Body of pancreas (tissue), 4 donors: Measurements from ENCODE around the gene KRT80. TPM values are rescaled to one million over a fixed set of nuclear protein-coding genes. Genes with fewer than 3 reads are reported as not detected.

Experiments used
- ATAC-seq: fragments of 150-250 bp; one replicate; pipeline ENCODE4 v1.9.1; 2016
- DNase-seq, 4 donors: peaks; one replicate each; pipeline ENCODE4 v3.0.0-alpha.2; 2019
- H3K27ac ChIP-seq, 4 donors: fragments of 200-600 bp; sonication (generic); 1 replicate in 3 of 4; 2 replicates in 1 of 4; pipeline versions ENCODE4 v1.5.1 to v1.6.1; 2016 to 2019; ENCODE audit warnings: mild to moderate bottlenecking in 1 of 4, mixed read lengths in 1 of 4, moderate library complexity in 1 of 4
- H3K27me3 ChIP-seq, 2 donors: fragments of 200-600 bp; sonication (generic); one replicate each; pipeline ENCODE4 v1.6.0; 2016; ENCODE audit warnings: mild to moderate bottlenecking in 1 of 2
- H3K36me3 ChIP-seq, 2 donors: fragments of 200-600 bp; sonication (generic); replicated peaks in 1 of 2; 2 replicates each; pipeline ENCODE4 v1.5.1; 2016; ENCODE audit warnings: low read depth in 2 of 2; ENCODE audit not compliant: insufficient read depth in 1 of 2
- H3K4me1 ChIP-seq: fragments of 200-600 bp; sonication (generic); one replicate; pipeline ENCODE4 v1.6.0; 2016
- H3K4me3 ChIP-seq, 2 donors: fragments of 200-600 bp; sonication (generic); 1 replicate in 1 of 2; 2 replicates in 1 of 2; pipeline ENCODE4 v1.5.1; 2016 to 2019
- H3K9me3 ChIP-seq, 3 donors: fragments of 200-600 bp; sonication (generic); 1 replicate in 2 of 3; 2 replicates in 1 of 3; pipeline ENCODE4 v1.5.1; 2016
- POLR2A ChIP-seq, 3 donors: fragments of 450-650 bp; IDR thresholded peaks; one replicate each; pipeline ENCODE4 v1.6.1; 2016; ENCODE audit warnings: antibody characterized with exemption in 3 of 3, mild to moderate bottlenecking in 2 of 3
- WGBS, 2 donors: methylation state at CpG; one replicate each; pipeline ENCODE4 v1.1.5; 2017; 5-methylcytosine and 5-hydroxymethylcytosine counted together
- intact Hi-C: fragments of 100-400 bp; cut with DNase I; formaldehyde crosslinking; loops from one replicate; pipeline ENCODE4 v1.15.1; 2023
- total RNA-seq, 2 donors: library from RNA; depleted of rRNA; stranded (reverse); fragments of >200 nt; gene quantifications; one replicate each; pipeline ENCODE4 v1.1.0, GENCODE V29; 2016
- TF ChIP-seq, protein P1 (sequence below), 7 experiments: fragments of 450-650 bp in 4 of 7; fragments of 200-600 bp in 3 of 7; sonication (generic) in 3 of 7; IDR thresholded peaks; one replicate each; pipeline ENCODE4 v1.5.1; 2016 to 2019; ENCODE audit warnings: antibody characterized with exemption in 7 of 7

Gene KRT80
- total RNA-seq, 2 donors from 2014 or later, result 10.2 to 11.9 TPM

DNA sequence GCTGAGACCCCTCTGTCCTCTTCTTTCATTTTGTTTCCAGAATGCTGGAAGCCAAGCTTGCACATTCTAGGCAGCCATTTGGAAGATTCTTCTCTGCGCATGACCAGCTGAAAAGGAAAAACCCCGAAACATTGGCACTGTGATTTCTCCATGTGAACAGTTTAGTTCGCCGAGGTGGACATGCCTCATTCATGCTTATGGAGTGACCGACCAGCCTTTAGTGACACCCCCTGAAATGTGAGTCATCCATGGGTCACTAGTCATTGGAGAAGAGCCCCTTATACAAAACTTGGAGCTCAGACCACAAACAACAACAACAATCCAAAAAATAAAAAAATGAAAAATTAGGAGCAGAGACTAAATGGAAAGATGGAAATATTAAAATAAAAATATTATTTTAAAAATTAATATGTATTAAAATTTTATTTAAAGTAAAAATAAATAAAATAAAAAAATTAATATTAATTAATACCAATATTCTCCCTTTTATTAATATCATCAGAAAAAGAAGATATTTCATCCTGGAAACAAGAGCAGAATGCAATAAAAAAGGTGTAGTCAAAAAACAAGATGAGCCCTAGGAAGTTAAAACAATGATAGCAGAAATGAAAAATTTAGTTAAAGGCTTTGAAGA is 31.7 kb upstream of the KRT80 start:
- Histone ChIP-seq H3K4me3 (no peak overlapping the region), H3K36me3 (no peaks in the 10 kb centered on the region), H3K27me3 (no peaks in the 10 kb centered on the region), H3K9me3 (no peaks in the 10 kb centered on the region), H3K4me1 (peaks cover 48% of the 10 kb centered on the region), H3K27ac (peak overlapping the region in 2 of 4 donors; percentile 72)
- TF ChIP-seq POLR2A (IDR thresholded peaks at IDR 0.05), result no peak
- TF ChIP-seq, protein P1, sequence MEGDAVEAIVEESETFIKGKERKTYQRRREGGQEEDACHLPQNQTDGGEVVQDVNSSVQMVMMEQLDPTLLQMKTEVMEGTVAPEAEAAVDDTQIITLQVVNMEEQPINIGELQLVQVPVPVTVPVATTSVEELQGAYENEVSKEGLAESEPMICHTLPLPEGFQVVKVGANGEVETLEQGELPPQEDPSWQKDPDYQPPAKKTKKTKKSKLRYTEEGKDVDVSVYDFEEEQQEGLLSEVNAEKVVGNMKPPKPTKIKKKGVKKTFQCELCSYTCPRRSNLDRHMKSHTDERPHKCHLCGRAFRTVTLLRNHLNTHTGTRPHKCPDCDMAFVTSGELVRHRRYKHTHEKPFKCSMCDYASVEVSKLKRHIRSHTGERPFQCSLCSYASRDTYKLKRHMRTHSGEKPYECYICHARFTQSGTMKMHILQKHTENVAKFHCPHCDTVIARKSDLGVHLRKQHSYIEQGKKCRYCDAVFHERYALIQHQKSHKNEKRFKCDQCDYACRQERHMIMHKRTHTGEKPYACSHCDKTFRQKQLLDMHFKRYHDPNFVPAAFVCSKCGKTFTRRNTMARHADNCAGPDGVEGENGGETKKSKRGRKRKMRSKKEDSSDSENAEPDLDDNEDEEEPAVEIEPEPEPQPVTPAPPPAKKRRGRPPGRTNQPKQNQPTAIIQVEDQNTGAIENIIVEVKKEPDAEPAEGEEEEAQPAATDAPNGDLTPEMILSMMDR (IDR thresholded peaks at IDR 0.05), result no peak
- DNase-seq (peak in 1 of 4 donors; percentile 2), ATAC-seq (no peak)
- 93 to 94% methylated on average over 5 of the region's 5 CpGs for WGBS, 2 donors
- intact Hi-C loops, result no loop called here

DNA sequence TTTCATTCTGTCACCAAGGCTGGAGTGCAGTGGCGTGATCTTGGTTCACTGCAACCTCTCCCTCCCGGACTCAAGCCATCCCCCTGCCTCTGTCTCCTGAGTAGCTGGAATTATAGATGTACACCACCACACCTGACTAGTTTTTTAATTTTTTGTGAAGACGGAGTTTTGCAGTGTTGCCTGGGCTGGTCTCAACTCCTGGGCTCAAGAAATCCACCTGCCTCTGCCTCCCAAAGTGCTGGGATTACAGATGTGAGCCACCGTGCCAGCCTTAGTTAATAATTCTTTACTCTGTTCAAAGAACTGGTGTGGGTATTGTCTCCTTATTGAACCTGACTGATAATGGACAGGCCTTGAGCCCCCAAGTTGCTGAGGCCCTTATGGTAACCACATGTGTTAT is 30.9 kb upstream of the KRT80 start:
- no peaks in the 10 kb centered on the region for H3K27me3 ChIP-seq
- peak overlapping the region in 3 of 4 donors; percentile 72 to 77 (median 72) for H3K27ac ChIP-seq
- peak; percentile 51 for ATAC-seq
- H3K36me3 ChIP-seq, result no peaks in the 10 kb centered on the region
- TF ChIP-seq POLR2A (IDR thresholded peaks at IDR 0.05), result no peak
- TF ChIP-seq, protein P1 (IDR thresholded peaks at IDR 0.05), result no peak
- H3K9me3 ChIP-seq, result no peaks in the 10 kb centered on the region
- no peak overlapping the region for H3K4me3 ChIP-seq
- peak in 3 of 4 donors; percentile 10 to 45 (median 16) for DNase-seq
- WGBS, 2 donors, result 32 to 36% methylated on average over 4 of the region's 4 CpGs
- intact Hi-C loops, result no loop called here
- H3K4me1 ChIP-seq, result peaks cover 55% of the 10 kb centered on the region

DNA sequence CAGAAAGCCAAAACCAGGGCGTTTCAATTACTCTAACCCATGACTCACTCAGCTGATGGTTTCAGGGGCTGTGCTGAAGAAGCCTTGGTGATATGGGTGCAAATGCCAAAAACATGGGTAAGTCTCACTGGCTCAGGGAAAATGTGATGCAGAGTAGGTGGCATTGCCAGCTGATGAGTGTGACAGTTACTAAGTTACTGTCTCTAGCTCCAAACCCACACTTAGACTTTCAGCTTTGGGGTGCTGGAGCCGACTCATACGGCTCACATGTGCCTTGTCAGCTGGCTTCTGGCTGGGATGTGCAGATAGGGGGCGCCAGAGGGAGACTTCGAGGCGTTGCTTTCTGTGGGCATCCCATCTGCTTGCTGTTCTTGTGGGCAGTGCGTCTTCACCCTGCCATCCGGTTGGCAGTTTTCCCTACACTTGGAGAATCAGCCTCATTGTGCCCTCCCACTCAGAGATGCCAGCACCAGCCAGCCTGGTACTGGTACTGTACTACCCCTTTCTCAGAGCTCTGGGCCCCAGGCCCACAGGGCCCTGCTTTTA is 30.2 kb upstream of the KRT80 start:
- Histone ChIP-seq H3K4me1 (peaks cover 62% of the 10 kb centered on the region), H3K4me3 (no peak overlapping the region), H3K36me3 (no peaks in the 10 kb centered on the region), H3K27me3 (no peaks in the 10 kb centered on the region), H3K27ac (peak overlapping the region in 3 of 4 donors; percentile 72 to 77 (median 72)), H3K9me3 (no peaks in the 10 kb centered on the region)
- DNase-seq (peak; percentile 79 to 87 (median 86)), ATAC-seq (peak; percentile 70)
- intact Hi-C loops, result no loop called here
- TF ChIP-seq, protein P1 (IDR thresholded peaks at IDR 0.05), result peak in 6 of 7 experiments; percentile 47 to 71 (median 59)
- no peak for TF ChIP-seq POLR2A (IDR thresholded peaks at IDR 0.05)
- 14 to 17% methylated on average over 7 to 8 of the region's 8 CpGs for WGBS, 2 donors

DNA sequence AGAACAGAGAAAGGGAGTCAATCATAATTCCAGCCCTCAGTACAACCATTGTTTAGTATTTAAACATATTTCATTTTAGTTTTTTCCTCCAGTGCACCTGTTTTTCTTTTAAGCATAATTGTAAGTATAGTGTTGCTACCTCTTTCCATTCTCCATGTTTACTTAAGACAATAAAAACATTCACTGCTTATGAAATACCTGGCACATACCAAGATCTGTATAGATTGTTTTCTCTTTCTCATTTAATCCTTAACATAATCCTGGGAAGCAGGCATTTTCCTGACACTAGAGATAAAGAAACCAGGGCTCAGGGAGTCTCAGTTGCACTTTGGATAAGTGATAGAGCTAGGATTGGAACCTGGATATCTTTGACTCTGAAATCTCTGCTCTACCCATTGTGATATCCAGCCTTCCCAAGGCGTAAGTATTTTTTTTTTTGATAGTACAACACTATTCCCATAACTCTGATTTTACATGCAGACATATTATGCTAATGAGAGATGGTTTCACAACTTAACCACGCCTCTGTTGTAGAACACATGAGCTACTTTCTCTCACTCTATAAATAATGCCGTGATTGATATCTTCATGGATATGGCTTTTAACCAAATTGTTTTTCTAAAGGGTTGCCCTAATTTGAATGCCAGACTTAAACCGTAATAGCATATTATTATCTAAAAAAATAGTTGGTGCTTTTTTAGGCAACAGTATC is 29.4 kb upstream of the KRT80 start:
- TF ChIP-seq, protein P1 (IDR thresholded peaks at IDR 0.05), result no peak
- no peak for TF ChIP-seq POLR2A (IDR thresholded peaks at IDR 0.05)
- intact Hi-C loops, result no loop called here
- Histone ChIP-seq H3K9me3 (no peaks in the 10 kb centered on the region), H3K27ac (peak overlapping the region in 3 of 4 donors; percentile 72 to 77 (median 72)), H3K27me3 (no peaks in the 10 kb centered on the region), H3K36me3 (no peaks in the 10 kb centered on the region), H3K4me3 (no peak overlapping the region), H3K4me1 (peaks cover 69% of the 10 kb centered on the region)
- no peak for ATAC-seq
- 35 to 37% methylated on average over 4 of the region's 4 CpGs for WGBS, 2 donors
- DNase-seq, result no peak
